ENCODE data around the gene AZU1. TPM values are rescaled to one million over a fixed set of nuclear protein-coding genes. Genes with fewer than 3 reads are reported as not detected.

The AZU1 gene
- total and polyA plus RNA-seq, 2 experiments from 2014 or later: not detected

GRCh38 chr19:858868-859843 lies 31.5 kb downstream of the AZU1 start, which contains the start of gene CFD:
CFD (plus strand) TSS chr19:859664; CDS start chr19:859690, 26 bp downstream.
- H3K9me3 ChIP-seq (ENCODE audit: low read depth): no peaks in the 10 kb centered on the region
- H3K27ac ChIP-seq: no peak within 1 kb of the TSS
- WGBS, 2 experiments (ENCODE audit: low coverage in 1 of 2, low lambda C conversion rate in 2 of 2, missing lambda C conversion rate in 2 of 2): 15 to 17% methylated on average over 12 to 24 of the region's 24 CpGs
- H3K4me1 ChIP-seq (ENCODE audit: insufficient read depth): peaks cover 6% of the 10 kb centered on the region
- no peaks in the 10 kb centered on the region for H3K36me3 ChIP-seq (ENCODE audit: low read depth)
- H2AFZ ChIP-seq: peak within 1 kb of the TSS; percentile 50
- peak within 1 kb of the TSS; percentile 24 for H3K4me2 ChIP-seq (ENCODE audit: unreplicated experiment)
- no peaks in the 10 kb centered on the region for H3K27me3 ChIP-seq (replicated peaks; ENCODE audit: insufficient read depth)
- H3K4me3 ChIP-seq: peak within 1 kb of the TSS; percentile 43
- no peaks in the 10 kb centered on the region for H3F3A ChIP-seq (ENCODE audit: insufficient read depth)
- in situ Hi-C loops (cut with MboI): no loop called here
- DNase-seq: peak; percentile 36
- TF ChIP-seq EZH2phosphoT487 (IDR thresholded peaks at IDR 0.05; ENCODE audit: insufficient read depth, low read depth) (no peak), EZH2 (IDR thresholded peaks at IDR 0.05; ENCODE audit: insufficient read depth, poor library complexity, severe bottlenecking) (no peak)
- peak within 1 kb of the TSS; percentile 42 for H3K9ac ChIP-seq
- no peaks in the 10 kb centered on the region for H4K20me1 ChIP-seq (ENCODE audit: insufficient read depth)
- no peaks in the 10 kb centered on the region for H3K79me2 ChIP-seq (ENCODE audit: insufficient read depth)
- no peaks in the 10 kb centered on the region for H3K9me2 ChIP-seq (ENCODE audit: insufficient read depth)

- Histone ChIP-seq H3K4me1 (ENCODE audit: insufficient read depth) (peaks cover 6% of the 10 kb centered on the region), H3K9me3 (ENCODE audit: low read depth) (no peaks in the 10 kb centered on the region), H3K27me3 (replicated peaks; ENCODE audit: insufficient read depth) (no peaks in the 10 kb centered on the region), H3K79me2 (ENCODE audit: insufficient read depth) (no peaks in the 10 kb centered on the region), H2AFZ (no peak overlapping the region), H3K9me2 (ENCODE audit: insufficient read depth) (no peaks in the 10 kb centered on the region), H3K36me3 (ENCODE audit: low read depth) (no peaks in the 10 kb centered on the region), H3K27ac (no peak overlapping the region), H3K4me3 (no peak overlapping the region), H4K20me1 (ENCODE audit: insufficient read depth) (no peaks in the 10 kb centered on the region), H3K9ac (no peak overlapping the region), H3F3A (ENCODE audit: insufficient read depth) (no peaks in the 10 kb centered on the region), H3K4me2 (ENCODE audit: unreplicated experiment) (no peak overlapping the region)
- no peak for DNase-seq
- WGBS, 2 experiments (ENCODE audit: low coverage in 1 of 2, low lambda C conversion rate in 2 of 2, missing lambda C conversion rate in 2 of 2): 73 to 88% methylated on average over 8 to 34 of the region's 35 CpGs
- in situ Hi-C loops (cut with MboI): no loop called here
- TF ChIP-seq EZH2 (IDR thresholded peaks at IDR 0.05; ENCODE audit: insufficient read depth, poor library complexity, severe bottlenecking): no peak
- TF ChIP-seq EZH2phosphoT487 (IDR thresholded peaks at IDR 0.05; ENCODE audit: insufficient read depth, low read depth): no peak
Observed at GRCh38 chr19:861141-861755, 33.6 kb downstream of the AZU1 start.

GRCh38 chr19:861756-862580 lies 34.3 kb downstream of the AZU1 start:
- no peak overlapping the region for H3K9ac ChIP-seq
- H3F3A ChIP-seq (ENCODE audit: insufficient read depth): no peaks in the 10 kb centered on the region
- no peaks in the 10 kb centered on the region for H3K36me3 ChIP-seq (ENCODE audit: low read depth)
- TF ChIP-seq EZH2 (IDR thresholded peaks at IDR 0.05; ENCODE audit: insufficient read depth, poor library complexity, severe bottlenecking) (no peak), EZH2phosphoT487 (IDR thresholded peaks at IDR 0.05; ENCODE audit: insufficient read depth, low read depth) (no peak)
- no peak overlapping the region for H3K27ac ChIP-seq
- H2AFZ ChIP-seq: no peak overlapping the region
- no peaks in the 10 kb centered on the region for H3K9me3 ChIP-seq (ENCODE audit: low read depth)
- H3K4me2 ChIP-seq (ENCODE audit: unreplicated experiment): no peak overlapping the region
- H3K9me2 ChIP-seq (ENCODE audit: insufficient read depth): no peaks in the 10 kb centered on the region
- WGBS, 2 experiments (ENCODE audit: low coverage in 1 of 2, low lambda C conversion rate in 2 of 2, missing lambda C conversion rate in 2 of 2): 47 to 63% methylated on average over 18 to 60 of the region's 60 CpGs
- in situ Hi-C loops (cut with MboI): no loop called here
- H3K27me3 ChIP-seq (replicated peaks; ENCODE audit: insufficient read depth): no peaks in the 10 kb centered on the region
- no peaks in the 10 kb centered on the region for H4K20me1 ChIP-seq (ENCODE audit: insufficient read depth)
- H3K4me3 ChIP-seq: no peak overlapping the region
- peaks cover 6% of the 10 kb centered on the region for H3K4me1 ChIP-seq (ENCODE audit: insufficient read depth)
- no peaks in the 10 kb centered on the region for H3K79me2 ChIP-seq (ENCODE audit: insufficient read depth)
- peak; percentile 50 for DNase-seq
